ENCODE results near the gene QSOX2. TPM values are rescaled to one million over a fixed set of nuclear protein-coding genes. Genes with fewer than 3 reads are reported as not detected.

Gene QSOX2
- polyA plus RNA-seq, 3 donors from 2014 or later = 0.59 to 0.89 TPM; not detected in 1

GRCh38 chr9:136286359-136286986, 40.9 kb upstream of the QSOX2 start:
- no peak for DNase-seq
- H3K27ac Mint-ChIP-seq = peak overlapping the region in 2 of 6 donors; percentile 32 to 50
- H3K9me3 Mint-ChIP-seq = no peaks in the 10 kb centered on the region
- no peak overlapping the region for H3K4me3 Mint-ChIP-seq
- H3K36me3 Mint-ChIP-seq = no peaks in the 10 kb centered on the region
- H3K27me3 Mint-ChIP-seq (ENCODE audit: low read depth in 3 of 3) = peaks cover 0 to 2% (median 2%) of the 10 kb centered on the region in 3 donors
- peaks cover 0 to 4% of the 10 kb centered on the region in 2 donors for H3K4me1 Mint-ChIP-seq

GRCh38 chr9:136285501-136286358, 40.1 kb upstream of the QSOX2 start:
- Mint-ChIP-seq H3K4me1 (peaks cover 0 to 4% of the 10 kb centered on the region in 2 donors), H3K27me3 (ENCODE audit: low read depth in 3 of 3) (peaks cover 2 to 4% (median 2%) of the 10 kb centered on the region in 3 donors), H3K4me3 (no peak overlapping the region), H3K27ac (no peak overlapping the region), H3K9me3 (no peaks in the 10 kb centered on the region), H3K36me3 (no peaks in the 10 kb centered on the region)
- DNase-seq = no peak

- Mint-ChIP-seq H3K9me3 (no peaks in the 10 kb centered on the region), H3K27me3 (ENCODE audit: low read depth in 3 of 3) (peaks cover 2 to 4% (median 2%) of the 10 kb centered on the region in 3 donors), H3K36me3 (no peaks in the 10 kb centered on the region), H3K4me1 (peaks cover 0 to 4% of the 10 kb centered on the region in 2 donors), H3K4me3 (no peak overlapping the region), H3K27ac (no peak overlapping the region)
- no peak for DNase-seq
Observed at GRCh38 chr9:136284951-136285350, 39.3 kb upstream of the QSOX2 start.

- no peak overlapping the region for H3K4me3 Mint-ChIP-seq
- H3K36me3 Mint-ChIP-seq = no peaks in the 10 kb centered on the region
- peaks cover 0 to 4% of the 10 kb centered on the region in 2 donors for H3K4me1 Mint-ChIP-seq
- no peak for DNase-seq
- H3K27me3 Mint-ChIP-seq (ENCODE audit: low read depth in 3 of 3) = peaks cover 2 to 4% (median 2%) of the 10 kb centered on the region in 3 donors
- no peak overlapping the region for H3K27ac Mint-ChIP-seq
- no peaks in the 10 kb centered on the region for H3K9me3 Mint-ChIP-seq
Observed at GRCh38 chr9:136284311-136284710, 38.7 kb upstream of the QSOX2 start.

GRCh38 chr9:136283291-136284235, 38.0 kb upstream of the QSOX2 start:
- peak; percentile 56 to 66 (median 60) for DNase-seq
- no peaks in the 10 kb centered on the region for H3K9me3 Mint-ChIP-seq
- H3K27me3 Mint-ChIP-seq (ENCODE audit: low read depth in 3 of 3) = peaks cover 2 to 4% (median 2%) of the 10 kb centered on the region in 3 donors
- H3K27ac Mint-ChIP-seq = no peak overlapping the region
- no peak overlapping the region for H3K4me3 Mint-ChIP-seq
- peaks cover 0 to 4% of the 10 kb centered on the region in 2 donors for H3K4me1 Mint-ChIP-seq
- no peaks in the 10 kb centered on the region for H3K36me3 Mint-ChIP-seq

GRCh38 chr9:136282272-136282861, 36.8 kb upstream of the QSOX2 start:
- no peak overlapping the region for H3K27ac Mint-ChIP-seq
- no peak for DNase-seq
- peaks cover 2 to 4% (median 2%) of the 10 kb centered on the region in 3 donors for H3K27me3 Mint-ChIP-seq (ENCODE audit: low read depth in 3 of 3)
- peaks cover 0 to 4% of the 10 kb centered on the region in 2 donors for H3K4me1 Mint-ChIP-seq
- no peaks in the 10 kb centered on the region for H3K9me3 Mint-ChIP-seq
- no peaks in the 10 kb centered on the region for H3K36me3 Mint-ChIP-seq
- H3K4me3 Mint-ChIP-seq = no peak overlapping the region

- no peak for DNase-seq
- Mint-ChIP-seq H3K27ac (no peak overlapping the region), H3K9me3 (no peaks in the 10 kb centered on the region), H3K36me3 (no peaks in the 10 kb centered on the region), H3K27me3 (ENCODE audit: low read depth in 3 of 3) (peaks cover 2 to 4% (median 2%) of the 10 kb centered on the region in 3 donors), H3K4me3 (no peak overlapping the region), H3K4me1 (peaks cover 0 to 4% of the 10 kb centered on the region in 2 donors)
Observed at GRCh38 chr9:136281421-136282271, 36.0 kb upstream of the QSOX2 start.

- Mint-ChIP-seq H3K27ac (no peak overlapping the region), H3K9me3 (no peaks in the 10 kb centered on the region), H3K4me1 (peaks cover 0 to 4% of the 10 kb centered on the region in 2 donors), H3K36me3 (no peaks in the 10 kb centered on the region), H3K27me3 (ENCODE audit: low read depth in 3 of 3) (peaks cover 2 to 4% (median 2%) of the 10 kb centered on the region in 3 donors), H3K4me3 (no peak overlapping the region)
- DNase-seq = no peak
Observed at GRCh38 chr9:136280535-136281315, 35.1 kb upstream of the QSOX2 start.

- H3K36me3 Mint-ChIP-seq = no peaks in the 10 kb centered on the region
- H3K9me3 Mint-ChIP-seq = no peaks in the 10 kb centered on the region
- H3K4me1 Mint-ChIP-seq = peaks cover 0 to 4% of the 10 kb centered on the region in 2 donors
- no peak for DNase-seq
- no peak overlapping the region for H3K27ac Mint-ChIP-seq
- no peak overlapping the region for H3K4me3 Mint-ChIP-seq
- peaks cover 2 to 7% (median 2%) of the 10 kb centered on the region in 3 donors for H3K27me3 Mint-ChIP-seq (ENCODE audit: low read depth in 3 of 3)
Observed at GRCh38 chr9:136279471-136279870, 33.9 kb upstream of the QSOX2 start.

GRCh38 chr9:136278894-136279293, 33.3 kb upstream of the QSOX2 start:
- H3K4me1 Mint-ChIP-seq = peaks cover 0 to 4% of the 10 kb centered on the region in 2 donors
- H3K27me3 Mint-ChIP-seq (ENCODE audit: low read depth in 3 of 3) = peaks cover 2 to 7% (median 2%) of the 10 kb centered on the region in 3 donors
- no peak overlapping the region for H3K4me3 Mint-ChIP-seq
- no peaks in the 10 kb centered on the region for H3K9me3 Mint-ChIP-seq
- H3K27ac Mint-ChIP-seq = no peak overlapping the region
- DNase-seq = no peak
- no peaks in the 10 kb centered on the region for H3K36me3 Mint-ChIP-seq

GRCh38 chr9:136278221-136278620, 32.6 kb upstream of the QSOX2 start:
- H3K4me3 Mint-ChIP-seq = no peak overlapping the region
- peaks cover 0 to 2% of the 10 kb centered on the region in 2 donors for H3K4me1 Mint-ChIP-seq
- H3K27me3 Mint-ChIP-seq (ENCODE audit: low read depth in 3 of 3) = peaks cover 0 to 7% (median 2%) of the 10 kb centered on the region in 3 donors
- DNase-seq = no peak
- no peaks in the 10 kb centered on the region for H3K9me3 Mint-ChIP-seq
- no peak overlapping the region for H3K27ac Mint-ChIP-seq
- H3K36me3 Mint-ChIP-seq = no peaks in the 10 kb centered on the region

- Mint-ChIP-seq H3K27ac (no peak overlapping the region), H3K27me3 (ENCODE audit: low read depth in 3 of 3) (peaks cover 0 to 7% (median 0%) of the 10 kb centered on the region in 3 donors), H3K4me1 (peaks cover 0 to 2% of the 10 kb centered on the region in 2 donors), H3K9me3 (no peaks in the 10 kb centered on the region), H3K36me3 (no peaks in the 10 kb centered on the region), H3K4me3 (no peak overlapping the region)
- DNase-seq = no peak
Observed at GRCh38 chr9:136277746-136278145, 32.1 kb upstream of the QSOX2 start.
